ENCODE measurements around the gene PRR11. TPM values are rescaled to one million over a fixed set of nuclear protein-coding genes. Genes with fewer than 3 reads are reported as not detected.

The PRR11 gene
- total RNA-seq, 2 donors from 2014 or later = 2.5 to 3.2 TPM

- intact Hi-C loops (cut with DNase I) = no loop called here
- DNase-seq (ENCODE audit: low spot score) = no peak
- Histone ChIP-seq H3K27ac (no peak overlapping the region), H3K36me3 (no peaks in the 10 kb centered on the region), H3K4me3 (no peak overlapping the region), H3K9me3 (no peaks in the 10 kb centered on the region), H3K4me1 (replicated peaks) (no peaks in the 10 kb centered on the region), H3K27me3 (replicated peaks; ENCODE audit: insufficient read depth) (no peaks in the 10 kb centered on the region)
- no peak for TF ChIP-seq POLR2AphosphoS5 (IDR thresholded peaks at IDR 0.05)
- no peak for TF ChIP-seq CTCF (IDR thresholded peaks at IDR 0.05)
- TF ChIP-seq POLR2A (IDR thresholded peaks at IDR 0.05) = no peak
- 55% methylated on average over 4 of the region's 4 CpGs for WGBS
Observed at GRCh38 chr17:59139939-59140338, 15.6 kb upstream of the PRR11 start.

- H3K9me3 ChIP-seq = no peaks in the 10 kb centered on the region
- no peaks in the 10 kb centered on the region for H3K27me3 ChIP-seq (replicated peaks; ENCODE audit: insufficient read depth)
- no peaks in the 10 kb centered on the region for H3K36me3 ChIP-seq
- no peak for DNase-seq (ENCODE audit: low spot score)
- H3K27ac ChIP-seq = no peak overlapping the region
- no peaks in the 10 kb centered on the region for H3K4me1 ChIP-seq (replicated peaks)
- WGBS = 100% methylated on average over 1 of the region's 1 CpG
- TF ChIP-seq POLR2AphosphoS5 (IDR thresholded peaks at IDR 0.05) (no peak), POLR2A (IDR thresholded peaks at IDR 0.05) (no peak)
- intact Hi-C loops (cut with DNase I) = no loop called here
- no peak overlapping the region for H3K4me3 ChIP-seq
Observed at GRCh38 chr17:59141860-59142259, 13.7 kb upstream of the PRR11 start.

DNA sequence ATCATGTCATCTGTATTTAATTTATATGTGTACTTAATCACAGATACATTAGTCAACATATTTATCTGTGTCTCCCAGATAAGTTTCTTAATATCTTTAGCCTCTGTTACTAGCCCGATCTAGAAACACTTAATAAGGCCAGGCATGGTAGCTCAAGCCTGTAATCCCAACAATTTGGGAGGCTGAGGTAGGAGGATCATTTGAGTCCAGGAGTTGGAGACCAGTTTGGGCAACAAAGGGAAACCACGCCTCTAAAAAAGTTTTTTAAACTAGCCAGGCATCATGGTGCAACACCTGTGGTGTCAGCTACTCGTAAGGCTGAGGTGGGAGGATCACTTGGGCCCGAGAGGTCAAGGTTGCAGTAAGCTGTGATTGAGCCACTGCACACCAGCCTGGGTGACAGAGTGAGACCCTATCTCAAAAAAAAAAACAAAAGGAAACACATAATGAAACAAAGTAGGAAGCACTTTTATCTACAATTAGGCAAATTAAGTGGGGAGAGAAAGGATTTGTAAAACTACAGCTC is 9.9 kb upstream of the PRR11 start:
- TF ChIP-seq POLR2AphosphoS5 (IDR thresholded peaks at IDR 0.05) (no peak), CTCF (IDR thresholded peaks at IDR 0.05) (no peak), POLR2A (IDR thresholded peaks at IDR 0.05) (no peak)
- DNase-seq (ENCODE audit: low spot score) = no peak
- Histone ChIP-seq H3K27ac (no peak overlapping the region), H3K4me1 (replicated peaks) (no peaks in the 10 kb centered on the region), H3K9me3 (no peaks in the 10 kb centered on the region), H3K36me3 (no peaks in the 10 kb centered on the region), H3K4me3 (no peak overlapping the region), H3K27me3 (replicated peaks; ENCODE audit: insufficient read depth) (no peaks in the 10 kb centered on the region)
- 92% methylated on average over 4 of the region's 4 CpGs for WGBS
- intact Hi-C loops (cut with DNase I) = no loop called here

DNA sequence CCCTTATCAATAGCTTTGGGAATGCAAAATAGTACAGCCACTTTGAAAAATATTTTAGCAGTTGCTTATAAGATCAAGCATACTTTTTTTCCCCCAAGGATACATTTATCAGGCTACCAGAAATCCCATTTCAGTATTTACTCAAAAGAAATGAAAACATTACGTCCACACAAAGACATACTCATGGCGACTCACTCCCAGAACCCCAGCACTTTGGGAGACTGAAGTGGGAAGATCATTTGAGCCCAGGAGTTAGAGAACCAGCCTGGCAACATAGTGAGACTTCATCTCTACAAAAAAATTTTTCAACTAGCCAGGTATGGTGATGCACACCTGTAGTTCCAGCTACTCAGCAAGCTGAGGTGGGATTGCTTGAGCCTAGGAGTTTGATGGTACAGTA is 6.5 kb upstream of the PRR11 start:
- Histone ChIP-seq H3K27me3 (replicated peaks; ENCODE audit: insufficient read depth) (no peaks in the 10 kb centered on the region), H3K4me3 (no peak overlapping the region), H3K36me3 (no peaks in the 10 kb centered on the region), H3K27ac (no peak overlapping the region), H3K4me1 (replicated peaks) (no peaks in the 10 kb centered on the region), H3K9me3 (no peaks in the 10 kb centered on the region)
- WGBS = 88% methylated on average over 2 of the region's 2 CpGs
- no peak for TF ChIP-seq CTCF (IDR thresholded peaks at IDR 0.05)
- no peak for TF ChIP-seq POLR2AphosphoS5 (IDR thresholded peaks at IDR 0.05)
- TF ChIP-seq POLR2A (IDR thresholded peaks at IDR 0.05) = no peak
- no peak for DNase-seq (ENCODE audit: low spot score)
- intact Hi-C loops (cut with DNase I) = no loop called here

DNA sequence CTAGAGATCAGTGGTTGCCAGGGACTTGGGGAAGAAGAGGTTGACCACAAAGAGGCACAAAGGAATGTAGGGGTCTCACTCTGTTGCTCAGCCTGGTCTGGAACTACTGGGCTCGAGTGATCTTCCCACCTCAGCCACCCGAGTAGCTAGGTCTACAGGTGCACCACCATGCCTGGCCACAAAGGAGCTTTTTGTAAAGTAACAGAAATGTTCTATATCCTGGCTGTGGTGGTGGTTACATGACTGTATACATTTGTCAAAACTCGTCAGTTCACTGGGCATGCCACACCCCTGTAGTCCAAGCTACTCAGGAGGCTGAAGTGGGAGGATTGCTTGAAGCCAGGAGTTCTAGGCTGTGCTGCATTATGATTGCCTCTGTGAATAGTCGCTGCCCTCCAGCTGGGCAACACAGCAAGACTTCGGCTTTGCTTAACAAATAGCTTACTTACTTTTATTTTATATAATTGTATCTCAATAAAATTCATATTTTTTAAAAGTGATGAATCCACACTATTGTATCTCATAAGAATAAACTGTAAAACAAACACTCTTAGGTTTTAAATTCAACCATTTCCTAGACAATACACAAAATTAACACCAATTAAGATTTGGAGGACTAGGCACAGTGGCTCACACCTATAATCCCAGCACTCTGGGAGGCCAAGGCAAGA is 5.6 kb upstream of the PRR11 start:
- WGBS = 85% methylated on average over 5 of the region's 5 CpGs
- intact Hi-C loops (cut with DNase I) = loop anchor here (10.0 kb wide), 1 partner anchor 635 kb away; the partner anchor contains the start of gene MTMR4
- no peaks in the 10 kb centered on the region for H3K27me3 ChIP-seq (replicated peaks; ENCODE audit: insufficient read depth)
- no peaks in the 10 kb centered on the region for H3K4me1 ChIP-seq (replicated peaks)
- no peak overlapping the region for H3K4me3 ChIP-seq
- no peak for TF ChIP-seq POLR2A (IDR thresholded peaks at IDR 0.05)
- no peak for TF ChIP-seq POLR2AphosphoS5 (IDR thresholded peaks at IDR 0.05)
- TF ChIP-seq CTCF (IDR thresholded peaks at IDR 0.05) = no peak
- DNase-seq (ENCODE audit: low spot score) = no peak
- H3K36me3 ChIP-seq = no peaks in the 10 kb centered on the region
- H3K27ac ChIP-seq = no peak overlapping the region
- no peaks in the 10 kb centered on the region for H3K9me3 ChIP-seq

Measured in prostate gland (tissue), 2 donors.